Activated effector memory CD4-positive, alpha-beta T cell treated with anti-CD3 and anti-CD28 coated beads, Interleukin-2, amount 50 U/mL, for 16 hours (primary cell): ENCODE results near the gene NUDT7.

Experiments used
- DNase-seq: peaks from one replicate; pipeline ENCODE4 v3.0.0-alpha.2; 2020

Gene NUDT7

DNA sequence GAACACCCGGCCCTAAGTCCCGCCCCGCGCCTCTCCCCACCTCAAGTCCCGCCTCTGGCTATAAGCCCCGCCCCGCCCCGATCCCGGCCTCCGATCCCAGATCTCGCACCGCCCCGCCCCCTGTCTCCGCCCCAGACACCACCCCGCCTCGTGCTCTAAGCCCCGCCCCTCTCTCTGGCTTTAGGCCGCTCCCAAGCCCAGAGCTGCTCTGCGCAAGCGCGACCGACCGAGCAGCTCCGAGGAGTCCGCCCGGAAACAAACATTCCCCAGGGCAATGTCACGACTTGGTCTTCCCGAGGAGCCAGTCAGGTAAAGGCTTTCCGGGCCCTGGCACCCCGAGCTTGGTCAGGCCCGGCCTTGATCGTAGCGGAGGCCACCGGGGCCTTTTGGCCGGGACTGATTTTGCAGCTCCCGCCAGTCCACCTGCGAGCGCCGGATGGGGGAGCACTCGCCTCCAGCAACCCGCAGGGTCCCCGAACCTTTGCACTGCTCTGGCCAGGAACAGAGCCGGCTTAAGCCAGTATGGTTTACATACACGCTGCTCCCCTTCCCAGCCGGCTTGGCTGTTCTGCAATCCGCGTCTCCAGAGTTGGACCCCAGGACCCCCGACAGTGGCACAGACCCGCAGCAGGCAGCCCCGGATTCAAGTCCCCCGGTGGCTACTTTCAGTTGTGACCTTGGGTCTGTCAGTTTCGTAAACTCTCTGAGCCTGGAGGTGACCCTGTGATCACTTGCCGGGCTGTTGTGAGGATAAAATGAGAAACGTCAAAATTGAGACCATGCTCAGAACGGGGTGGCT is at the start of gene NUDT7:
Gene NUDT7, plus strand, starts transcription at position 206 of the 799 bp plus-strand sequence. Its CDS starts 69 bp downstream, at position 275.
- DNase-seq: peak; percentile 97

DNA sequence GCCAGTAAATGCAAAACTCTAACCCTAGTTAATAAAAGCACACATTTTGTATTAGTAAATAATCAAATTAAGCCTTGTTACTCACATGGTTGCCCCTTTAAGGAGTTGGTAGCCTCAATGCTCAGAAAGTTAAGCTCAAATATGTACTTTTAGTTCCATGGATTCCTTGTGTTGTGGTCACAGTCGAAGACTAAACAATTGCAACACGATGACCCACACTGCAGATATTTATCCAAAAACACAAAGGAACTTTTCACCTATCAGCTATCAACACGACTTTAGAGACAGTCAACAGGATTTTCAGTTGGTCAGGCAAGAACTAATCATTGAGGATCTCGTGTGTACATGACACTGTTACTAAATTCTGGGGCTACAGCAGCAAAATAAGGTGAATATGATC is 47.4 kb upstream of the NUDT7 start:
- DNase-seq: no peak

DNA sequence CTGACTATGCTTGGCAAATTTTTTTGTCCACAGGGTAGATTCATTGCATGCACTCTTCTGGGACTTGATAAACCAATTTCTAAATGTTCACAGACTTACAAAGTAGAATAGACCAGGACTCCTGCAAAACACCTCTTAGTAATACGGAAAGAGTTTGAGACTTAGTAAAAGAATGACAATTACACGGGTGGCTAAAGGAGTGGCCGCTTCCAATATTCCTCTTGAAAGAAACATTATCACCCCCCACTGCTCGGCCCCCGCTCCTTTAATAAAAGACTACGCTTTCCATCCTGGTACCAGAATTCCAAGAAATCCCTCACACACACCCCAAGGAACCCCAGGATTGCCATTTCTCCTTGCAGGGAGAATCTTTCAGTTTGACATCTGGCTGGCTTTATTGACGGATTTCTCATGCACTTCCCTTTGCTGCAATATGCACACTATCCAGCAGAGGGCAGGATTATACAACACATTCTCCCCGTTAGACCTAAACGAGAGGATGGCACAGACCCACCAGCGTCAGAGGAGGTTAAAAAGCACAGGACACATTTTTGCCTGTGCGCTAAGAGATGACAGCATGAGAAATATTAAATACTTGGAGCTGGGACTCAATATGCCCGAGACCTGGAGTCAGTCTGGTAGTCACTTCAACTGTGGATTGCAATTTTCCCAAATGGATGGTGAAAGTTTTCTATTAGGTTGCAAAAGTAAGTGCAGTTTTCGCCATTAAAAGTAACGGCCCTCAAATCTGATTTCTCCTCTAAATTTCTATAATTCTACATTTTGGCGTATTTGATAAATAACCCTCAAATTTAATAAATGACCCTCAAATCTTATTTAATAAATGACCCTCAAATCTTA is 46.6 kb upstream of the NUDT7 start:
- peak; percentile 70 for DNase-seq

DNA sequence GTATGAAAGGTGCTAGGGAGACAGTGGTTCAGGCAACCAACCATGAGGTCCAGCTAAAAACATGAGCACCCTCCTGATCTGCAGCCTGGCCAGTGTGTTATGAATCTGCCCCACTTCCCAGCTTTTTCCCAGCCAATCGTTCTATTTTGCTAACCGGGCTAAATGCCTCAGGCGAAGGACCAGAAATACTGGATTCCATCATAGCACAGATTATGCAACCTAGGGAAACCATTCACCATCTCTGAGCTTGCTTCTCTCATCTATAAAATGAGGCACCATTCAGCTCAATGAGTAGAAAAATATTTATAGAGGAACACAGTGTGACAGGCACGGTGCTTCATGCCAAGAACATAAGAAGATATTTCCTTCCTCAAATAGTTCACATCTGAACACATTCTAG is 45.2 kb upstream of the NUDT7 start:
- no peak for DNase-seq

DNA sequence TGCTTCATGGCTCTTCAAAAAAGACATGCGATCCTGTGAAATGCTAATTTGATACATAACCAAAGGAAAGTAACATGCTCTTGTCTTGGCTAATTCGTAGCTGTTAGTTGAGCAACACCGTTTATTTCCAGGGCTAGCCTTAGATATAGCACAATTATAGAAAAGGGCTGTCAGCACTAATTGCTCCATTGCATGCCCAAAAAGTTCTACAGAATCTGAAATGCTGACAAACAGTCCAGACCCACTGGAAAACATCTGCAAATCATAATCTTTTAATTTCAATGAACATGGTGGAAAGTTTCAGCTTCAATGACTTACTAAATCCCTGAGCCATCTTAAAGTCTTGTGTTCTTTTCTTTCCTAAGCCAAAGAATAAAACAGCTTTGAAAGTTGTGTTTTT is 42.9 kb upstream of the NUDT7 start:
- DNase-seq: no peak

DNA sequence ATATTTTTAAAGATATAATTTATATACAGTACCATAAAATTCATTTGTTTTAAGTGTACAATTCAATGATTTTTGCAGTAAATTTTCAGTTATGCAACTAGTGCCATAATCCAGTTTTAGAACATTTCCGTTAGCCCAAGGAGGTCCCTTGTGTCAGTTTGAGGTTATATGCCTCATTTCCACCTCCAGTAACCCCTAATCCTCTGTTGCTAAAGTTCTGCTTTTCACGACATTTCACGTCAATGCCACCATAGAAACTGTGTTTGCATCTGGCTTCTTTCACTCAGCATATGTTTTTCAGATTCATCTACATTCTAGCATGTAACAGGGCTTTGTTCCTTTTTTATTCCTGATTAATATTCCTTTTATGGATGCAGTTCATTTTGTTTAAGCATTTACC is 42.4 kb upstream of the NUDT7 start:
- DNase-seq: no peak

DNA sequence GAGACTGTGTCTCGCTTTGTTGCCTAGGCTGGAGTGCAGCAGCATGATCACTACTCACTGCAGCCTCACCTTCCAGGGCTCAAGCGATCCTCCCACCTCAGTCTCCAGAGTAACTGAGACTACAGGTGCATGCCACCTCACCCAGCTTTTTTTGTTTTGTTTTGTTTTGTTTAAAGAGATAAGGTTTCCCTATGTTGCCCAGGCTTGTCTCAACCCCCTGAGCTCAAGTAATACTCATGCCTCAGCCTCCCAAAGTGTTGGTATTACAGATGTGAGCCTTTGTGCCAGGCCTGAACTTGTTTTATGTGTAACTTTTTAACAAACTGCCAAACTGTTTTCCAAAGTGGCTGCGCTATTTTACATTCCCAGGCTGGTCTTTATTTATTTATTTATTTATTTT is 41.8 kb upstream of the NUDT7 start:
- DNase-seq: no peak

DNA sequence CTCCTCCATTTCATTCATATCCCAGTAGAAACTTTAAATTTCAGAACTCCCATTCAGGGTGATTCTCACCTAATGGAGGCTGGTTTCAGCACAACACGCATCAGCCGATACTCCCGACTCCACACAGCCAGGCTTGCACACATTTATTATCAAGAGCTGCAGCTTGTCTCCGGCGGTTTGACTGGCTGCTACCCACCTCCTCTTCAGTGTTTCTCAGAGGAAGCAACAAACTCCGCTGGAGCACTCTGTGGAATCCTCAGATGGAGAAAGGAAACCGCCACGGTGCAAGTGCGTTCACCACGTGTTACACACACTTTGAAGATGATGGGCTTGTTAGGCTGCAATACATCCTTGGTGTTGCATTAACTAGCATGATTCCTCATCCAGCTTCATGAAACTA is 39.7 kb upstream of the NUDT7 start:
- DNase-seq: no peak

DNA sequence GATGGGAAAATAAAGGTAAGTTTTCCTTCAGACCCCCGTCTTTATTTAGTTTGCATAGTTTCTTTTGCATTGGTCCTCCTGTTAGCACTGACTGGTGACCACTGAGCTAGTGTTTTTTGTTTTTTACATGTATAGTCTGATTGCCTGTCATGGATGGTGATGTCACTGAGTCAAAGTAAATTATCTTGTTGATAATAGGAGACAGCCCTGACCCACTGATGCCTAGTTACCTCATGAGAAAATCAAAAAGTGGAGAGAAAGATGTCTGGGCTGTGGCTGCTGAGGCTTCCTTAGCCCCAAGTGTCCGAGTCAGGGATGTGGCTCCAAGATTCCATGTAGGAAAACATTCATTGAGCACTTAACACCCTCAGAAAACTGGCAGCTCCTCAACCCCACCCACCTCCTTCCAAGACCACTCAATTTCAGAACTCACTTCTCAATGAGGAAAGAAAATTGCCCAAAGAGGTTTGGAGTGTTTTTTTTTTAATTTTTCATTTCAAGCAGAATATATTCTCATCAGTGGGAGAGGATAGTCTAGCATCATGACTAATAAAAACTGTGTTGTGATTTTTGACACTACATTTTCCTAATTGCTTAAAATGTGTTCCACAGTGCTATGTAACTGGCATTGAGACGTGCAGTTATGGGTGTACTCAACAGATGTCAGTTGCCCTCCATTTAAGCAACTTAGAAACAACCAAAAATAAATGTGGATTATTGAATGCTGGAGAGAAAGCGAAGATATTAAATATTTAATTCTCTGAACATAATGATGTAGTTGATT is 38.7 kb upstream of the NUDT7 start:
- no peak for DNase-seq

DNA sequence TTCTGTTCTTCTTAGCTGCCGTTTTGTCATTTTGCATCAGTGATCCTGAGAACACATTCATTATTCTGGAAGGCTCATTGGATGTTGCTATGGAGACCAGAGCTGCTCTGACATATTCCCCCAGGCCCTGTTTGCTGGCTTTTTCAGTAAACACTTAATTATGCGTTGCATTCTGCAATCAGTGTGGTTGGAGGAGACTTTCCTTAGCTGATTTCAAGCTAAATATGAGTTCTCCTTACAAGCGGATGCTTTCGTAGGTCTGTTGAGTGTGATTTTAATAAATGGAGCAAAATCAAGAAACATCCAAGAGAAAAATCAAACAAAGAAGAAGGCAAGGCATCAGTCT is 38.2 kb upstream of the NUDT7 start:
- no peak for DNase-seq

DNA sequence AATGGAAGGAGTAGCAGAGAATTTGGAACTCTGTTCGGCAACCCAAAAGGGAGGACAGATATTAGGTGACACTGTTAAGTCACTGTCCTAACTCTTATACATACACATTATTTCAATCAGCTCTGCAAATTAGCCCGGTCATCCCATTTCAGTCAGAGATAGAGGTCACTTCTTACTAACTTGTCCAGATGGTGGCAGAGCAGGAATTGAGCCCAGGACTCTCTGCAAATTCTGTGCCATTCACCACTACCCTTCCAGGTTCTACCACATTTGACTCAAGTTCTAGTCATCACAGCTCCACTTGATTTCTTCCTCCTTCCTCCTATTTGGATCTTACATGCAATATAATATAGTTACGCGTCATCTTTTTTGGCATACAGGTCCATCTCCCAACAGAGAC is 35.9 kb upstream of the NUDT7 start:
- no peak for DNase-seq

DNA sequence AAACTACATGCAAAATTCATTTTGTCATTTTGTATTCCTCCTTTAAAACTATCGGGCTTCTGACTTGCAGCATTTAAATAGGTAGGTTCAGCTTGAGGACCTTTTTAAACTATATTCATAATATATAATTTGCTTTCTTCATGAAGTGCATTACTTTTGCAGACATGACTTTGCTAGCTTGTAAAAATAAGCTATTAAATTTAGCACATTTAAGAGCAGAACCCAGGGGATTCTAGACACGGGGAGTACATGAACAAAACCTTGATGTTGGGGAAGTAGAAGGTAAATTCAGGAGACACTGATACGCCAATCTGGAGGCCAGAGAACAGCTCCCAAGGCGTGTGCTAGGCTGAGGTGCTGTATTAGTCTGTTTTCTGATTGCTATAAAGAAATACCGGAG is 32.3 kb upstream of the NUDT7 start:
- DNase-seq: no peak

DNA sequence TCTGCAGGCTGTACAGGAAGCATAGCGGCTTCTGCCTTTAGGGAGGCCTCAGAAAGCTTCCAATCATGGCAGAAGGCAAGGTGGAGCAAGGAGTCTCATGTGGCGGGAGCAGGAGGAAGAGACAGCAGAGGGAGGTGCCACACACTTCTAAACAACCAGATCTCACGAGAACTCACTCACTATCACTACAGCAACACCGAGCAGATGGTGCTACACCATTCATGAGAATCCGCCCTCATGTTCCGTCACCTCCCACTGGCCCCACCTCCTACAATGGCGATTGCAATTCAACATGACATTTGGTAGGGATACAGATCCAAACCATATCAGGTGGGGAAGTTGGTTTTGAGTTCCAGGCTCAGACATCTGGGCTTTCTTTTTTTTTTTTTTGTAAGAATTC is 31.9 kb upstream of the NUDT7 start:
- no peak for DNase-seq

DNA sequence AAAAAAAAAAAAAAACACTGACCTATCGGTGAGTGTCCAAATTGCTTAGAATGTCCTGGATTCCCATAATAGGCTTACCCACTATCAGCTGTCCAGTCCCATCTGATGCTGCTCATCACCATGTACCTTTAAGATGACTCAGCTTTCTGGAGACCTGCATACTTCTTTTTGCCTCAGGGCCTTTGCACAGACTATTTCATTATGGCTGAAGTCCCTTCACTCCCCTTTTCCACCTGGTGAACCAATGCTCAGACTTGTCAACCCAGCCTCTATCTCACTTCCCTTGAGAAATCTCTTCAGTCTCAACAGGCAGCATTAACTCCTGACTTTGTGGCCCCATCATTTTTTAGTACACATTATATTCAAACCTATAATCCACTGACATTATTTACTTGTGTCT is 29.7 kb upstream of the NUDT7 start:
- DNase-seq: no peak

DNA sequence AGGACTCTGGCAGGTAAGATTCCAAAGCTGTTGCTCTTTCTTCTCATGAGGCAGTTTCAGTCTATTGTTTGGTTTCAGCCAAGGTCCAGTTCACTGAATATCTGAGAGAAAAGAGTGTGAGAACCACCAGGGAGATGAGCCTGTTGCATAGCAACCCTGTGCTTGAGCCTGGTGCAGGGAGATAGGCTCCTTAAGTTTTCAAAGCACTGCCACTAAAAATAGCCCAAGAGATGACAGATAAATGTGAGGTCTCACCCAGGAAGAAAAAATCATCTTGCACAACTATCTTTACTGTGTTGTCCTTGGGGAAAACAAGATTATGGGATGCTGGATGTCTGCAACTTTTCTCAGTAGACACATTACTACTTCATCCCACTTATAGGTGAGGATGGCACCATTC is 26.2 kb upstream of the NUDT7 start:
- DNase-seq: no peak

DNA sequence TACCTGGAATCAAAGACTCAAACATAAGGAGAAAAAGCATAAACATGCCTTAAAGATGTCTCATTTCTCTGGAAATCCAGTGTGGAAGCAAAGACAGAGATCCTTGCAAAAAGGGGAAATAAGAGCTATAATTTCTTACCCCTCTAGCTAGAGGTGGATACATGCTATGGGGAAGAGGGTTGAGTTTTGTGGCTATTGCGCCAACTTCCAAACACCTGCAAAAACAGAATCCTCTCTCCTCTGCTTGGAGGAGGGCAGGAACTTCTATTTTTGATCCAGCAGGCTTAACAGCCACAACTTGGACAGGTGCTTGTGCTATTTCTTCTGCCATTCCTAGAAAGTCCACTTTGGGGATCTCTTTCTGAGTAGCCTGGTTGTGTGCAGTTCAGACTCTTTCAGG is 21.5 kb upstream of the NUDT7 start:
- DNase-seq: no peak

DNA sequence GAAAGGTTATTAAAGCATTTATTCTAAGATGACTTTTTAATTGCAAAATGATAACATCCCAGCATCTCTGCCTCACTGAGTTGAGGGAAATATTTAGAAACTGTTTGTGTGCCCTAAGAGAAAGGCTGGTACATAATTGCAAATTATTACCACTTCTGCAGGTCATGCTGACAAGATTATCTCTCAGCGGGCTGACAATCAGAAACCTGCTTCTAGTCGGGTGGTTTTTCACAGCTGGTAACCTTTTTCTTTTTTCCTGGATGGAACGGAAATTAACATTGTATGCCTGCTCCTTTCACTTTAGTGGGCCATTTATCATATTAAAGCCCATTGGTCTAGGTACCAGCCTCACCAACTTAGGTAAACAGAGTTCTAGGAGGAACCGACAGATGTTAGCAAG is 17.0 kb upstream of the NUDT7 start:
- DNase-seq: no peak

DNA sequence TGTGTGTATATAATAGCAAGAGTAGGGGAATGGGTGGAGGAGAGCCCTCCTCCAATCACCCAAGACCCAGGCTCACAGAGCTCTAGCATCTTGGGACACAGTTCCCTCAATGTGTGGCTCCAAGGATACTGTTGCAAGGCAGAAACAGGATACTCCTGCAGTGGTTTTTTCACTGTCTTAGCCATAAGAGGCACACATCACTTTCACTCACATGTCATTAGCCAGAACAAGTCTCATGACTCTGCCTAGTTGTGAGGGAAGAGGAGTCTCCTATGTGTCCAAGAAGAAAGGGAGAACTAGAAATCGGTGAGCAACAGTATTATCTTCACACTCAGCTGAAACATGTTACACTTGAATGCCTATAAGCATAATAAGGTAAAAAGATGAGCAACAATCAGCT is 11.1 kb upstream of the NUDT7 start:
- no peak for DNase-seq

DNA sequence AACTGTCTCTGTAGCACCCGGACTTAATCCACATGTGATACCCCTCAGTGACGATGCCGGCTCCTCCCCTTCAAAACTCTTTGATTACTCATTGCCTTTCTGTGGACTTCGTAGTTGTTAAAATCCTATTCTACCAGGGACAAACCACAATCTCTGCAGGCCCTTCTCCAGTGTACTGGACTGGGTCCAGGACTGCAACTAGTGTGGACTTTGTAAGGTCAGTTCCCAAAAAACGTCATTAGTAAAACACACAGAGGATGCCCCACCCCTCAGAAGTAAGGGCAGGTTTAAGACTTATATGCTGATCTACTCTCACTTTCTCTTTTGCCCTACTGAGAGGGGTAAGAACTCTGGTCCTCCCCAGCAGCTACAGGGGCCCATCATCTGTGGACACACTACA is 10.5 kb upstream of the NUDT7 start:
- no peak for DNase-seq

DNA sequence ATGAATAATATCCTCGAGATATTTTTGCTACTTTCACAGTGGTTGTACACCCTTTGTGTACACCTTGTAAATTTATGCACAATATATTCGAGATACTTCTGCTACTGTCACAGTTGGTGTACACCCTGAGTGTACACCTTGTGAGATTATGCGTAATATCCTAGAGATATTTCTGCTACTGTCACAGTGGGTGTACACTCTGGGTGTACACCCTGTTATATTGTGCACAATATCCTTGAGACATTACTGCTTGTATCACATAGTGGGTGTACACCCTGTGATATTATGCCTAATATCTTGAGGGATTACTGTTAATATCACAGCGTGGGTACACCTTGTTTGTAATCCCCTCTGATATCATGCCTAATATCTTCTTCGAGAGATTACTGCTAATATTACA is 7.2 kb upstream of the NUDT7 start:
- DNase-seq: no peak

DNA sequence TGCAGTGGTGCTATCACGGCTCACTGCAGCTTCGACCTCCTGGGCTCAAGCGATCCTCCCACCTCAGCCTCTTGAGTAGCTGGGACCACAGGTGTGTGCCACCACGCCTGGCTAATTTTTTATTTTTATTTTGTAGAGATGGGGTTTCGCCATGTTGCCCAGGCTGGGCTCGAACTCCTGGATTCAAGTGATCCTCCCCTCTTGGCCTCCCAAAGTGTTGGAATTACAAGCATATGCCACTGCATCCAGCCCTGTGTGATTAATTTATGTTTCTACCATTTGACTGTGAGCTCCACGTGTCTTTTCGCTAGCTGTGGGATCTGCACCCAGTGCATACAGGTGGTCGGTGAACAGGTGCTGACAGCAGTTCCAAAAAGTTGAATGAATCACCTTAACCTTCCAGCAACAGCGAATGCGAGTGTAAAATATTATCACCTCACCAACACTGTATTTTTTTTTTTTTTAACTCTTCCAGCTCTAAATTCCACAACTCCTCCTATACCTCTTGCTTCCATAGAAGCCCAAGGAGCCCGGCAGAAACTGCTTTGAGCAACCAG is 484 bp upstream of the NUDT7 start:
- no peak for DNase-seq

DNA sequence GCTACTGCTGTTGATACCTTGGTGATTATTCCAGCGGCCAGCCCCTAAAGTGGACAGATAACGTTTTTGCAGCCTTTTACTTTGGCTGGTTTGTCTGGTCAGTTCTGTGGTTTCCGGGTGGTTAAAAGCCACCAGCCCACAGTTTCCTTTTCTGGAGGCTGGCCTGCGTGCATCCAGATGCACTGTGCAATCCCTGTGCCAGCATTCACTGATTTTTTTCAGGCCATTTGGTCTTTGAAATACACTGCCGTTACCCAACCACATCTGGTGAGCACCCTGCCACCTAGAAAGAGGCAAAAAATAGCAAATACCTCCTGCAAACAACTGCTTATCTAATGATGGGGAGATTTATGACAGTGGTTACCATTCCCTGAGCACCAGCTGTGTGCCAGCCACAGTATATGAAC is 797 bp downstream of the NUDT7 start:
- DNase-seq: no peak

DNA sequence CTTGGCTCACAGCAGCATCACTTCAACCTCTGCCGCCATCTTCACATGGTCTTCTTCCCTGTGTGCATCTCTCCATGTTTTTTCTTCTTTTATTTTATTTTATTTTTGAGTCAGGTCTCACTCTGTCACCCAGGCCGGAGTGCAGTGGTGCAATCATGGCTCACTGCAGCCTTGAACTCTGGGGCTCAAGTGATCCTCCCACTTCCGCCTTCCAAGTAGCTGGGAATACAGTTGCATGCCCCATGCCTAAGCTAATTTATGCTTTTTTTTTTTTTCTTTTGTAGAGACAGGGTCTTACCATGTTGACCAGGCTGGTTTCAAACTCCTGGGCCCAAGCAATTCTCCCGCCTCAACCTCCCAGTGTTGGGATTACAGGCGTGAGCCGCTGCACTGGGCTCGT is 1.9 kb downstream of the NUDT7 start:
- no peak for DNase-seq
